ENCODE measurements around the gene GRM7. TPM values are rescaled to one million over a fixed set of nuclear protein-coding genes. Genes with fewer than 3 reads are reported as not detected.

The GRM7 gene
- total RNA-seq, 2 experiments from 2014 or later, result not detected

- H3K36me3 ChIP-seq (ENCODE audit: insufficient read depth, low read length), result no peaks in the 10 kb centered on the region
- ATAC-seq (ENCODE audit: poor library complexity) (no peak), DNase-seq (no peak)
- H3K27me3 Mint-ChIP-seq, result no peaks in the 10 kb centered on the region
- H3K4me1 ChIP-seq (ENCODE audit: insufficient read depth, low read length), result no peaks in the 10 kb centered on the region
- no peak overlapping the region for H3K27ac Mint-ChIP-seq
- TF ChIP-seq CTCF (IDR thresholded peaks at IDR 0.05), result no peak
- intact Hi-C loops (cut with DNase I, micrococcal nuclease), result no loop called here
- no peak overlapping the region for H3K27ac ChIP-seq (ENCODE audit: low read depth in 1 of 2, low read length in 2 of 2)
- H3K9me3 Mint-ChIP-seq, result no peaks in the 10 kb centered on the region
- H3K4me3 ChIP-seq (ENCODE audit: low read length), result no peak overlapping the region
- H3K9me3 ChIP-seq (ENCODE audit: control insufficient read depth in 1 of 2, insufficient read depth in 1 of 2, low read length in 2 of 2), result no peaks in the 10 kb centered on the region
- CTCF ChIA-PET, result no interaction called here
- H3K4me1 Mint-ChIP-seq (ENCODE audit: low read depth), result no peaks in the 10 kb centered on the region
- H3K36me3 Mint-ChIP-seq (ENCODE audit: low read depth), result no peaks in the 10 kb centered on the region
- H3K27me3 ChIP-seq (ENCODE audit: control insufficient read depth in 1 of 2, insufficient read depth in 2 of 2, low read length in 2 of 2), result no peaks in the 10 kb centered on the region
- H3K4me3 Mint-ChIP-seq, result no peak overlapping the region
- POLR2A ChIA-PET, result no interaction called here
Observed at GRCh38 chr3:7630925-7631324, 770.0 kb downstream of the GRM7 start.

GRCh38 chr3:7632305-7632704 is 771.4 kb downstream of the GRM7 start:
- intact Hi-C loops (cut with DNase I, micrococcal nuclease), result no loop called here
- no peak overlapping the region for H3K27ac ChIP-seq (ENCODE audit: low read depth in 1 of 2, low read length in 2 of 2)
- Mint-ChIP-seq H3K9me3 (no peaks in the 10 kb centered on the region), H3K4me1 (ENCODE audit: low read depth) (no peaks in the 10 kb centered on the region), H3K36me3 (ENCODE audit: low read depth) (no peaks in the 10 kb centered on the region), H3K4me3 (no peak overlapping the region), H3K27me3 (no peaks in the 10 kb centered on the region), H3K27ac (no peak overlapping the region)
- H3K9me3 ChIP-seq (ENCODE audit: control insufficient read depth in 1 of 2, insufficient read depth in 1 of 2, low read length in 2 of 2), result no peaks in the 10 kb centered on the region
- no peak for TF ChIP-seq CTCF (IDR thresholded peaks at IDR 0.05)
- ChIA-PET CTCF (no interaction called here), POLR2A (no interaction called here)
- DNase-seq, result no peak
- ATAC-seq (ENCODE audit: poor library complexity), result no peak
- H3K27me3 ChIP-seq (ENCODE audit: control insufficient read depth in 1 of 2, insufficient read depth in 2 of 2, low read length in 2 of 2), result no peaks in the 10 kb centered on the region
- H3K4me1 ChIP-seq (ENCODE audit: insufficient read depth, low read length), result no peaks in the 10 kb centered on the region
- H3K4me3 ChIP-seq (ENCODE audit: low read length), result no peak overlapping the region
- no peaks in the 10 kb centered on the region for H3K36me3 ChIP-seq (ENCODE audit: insufficient read depth, low read length)

- Mint-ChIP-seq H3K4me3 (no peak overlapping the region), H3K9me3 (no peaks in the 10 kb centered on the region), H3K36me3 (ENCODE audit: low read depth) (no peaks in the 10 kb centered on the region), H3K4me1 (ENCODE audit: low read depth) (no peaks in the 10 kb centered on the region), H3K27ac (no peak overlapping the region), H3K27me3 (peaks cover 4% of the 10 kb centered on the region)
- DNase-seq (no peak), ATAC-seq (ENCODE audit: poor library complexity) (no peak)
- intact Hi-C loops (cut with DNase I, micrococcal nuclease), result no loop called here
- Histone ChIP-seq H3K27me3 (ENCODE audit: control insufficient read depth in 1 of 2, insufficient read depth in 2 of 2, low read length in 2 of 2) (no peaks in the 10 kb centered on the region), H3K4me3 (ENCODE audit: low read length) (no peak overlapping the region), H3K27ac (ENCODE audit: low read depth in 1 of 2, low read length in 2 of 2) (no peak overlapping the region), H3K4me1 (ENCODE audit: insufficient read depth, low read length) (no peaks in the 10 kb centered on the region), H3K9me3 (ENCODE audit: control insufficient read depth in 1 of 2, insufficient read depth in 1 of 2, low read length in 2 of 2) (no peaks in the 10 kb centered on the region), H3K36me3 (ENCODE audit: insufficient read depth, low read length) (no peaks in the 10 kb centered on the region)
- ChIA-PET CTCF (no interaction called here), POLR2A (no interaction called here)
- TF ChIP-seq CTCF (IDR thresholded peaks at IDR 0.05), result no peak
Observed at GRCh38 chr3:7637694-7638093, 776.8 kb downstream of the GRM7 start.
